Stimulated activated CD4-positive, alpha-beta T cell treated with anti-CD3 and anti-CD28 coated beads, Interleukin-15, amount 100 ng/mL, for 1 hour (primary cell): Measurements from ENCODE around the gene SRGAP3.

Source experiments
- DNase-seq, 2 donors: peaks; one replicate each; pipeline ENCODE4 v3.0.0-alpha.2; 2020; ENCODE audit warnings: low read depth in 1 of 2, low spot score in 1 of 2

Gene SRGAP3

DNA sequence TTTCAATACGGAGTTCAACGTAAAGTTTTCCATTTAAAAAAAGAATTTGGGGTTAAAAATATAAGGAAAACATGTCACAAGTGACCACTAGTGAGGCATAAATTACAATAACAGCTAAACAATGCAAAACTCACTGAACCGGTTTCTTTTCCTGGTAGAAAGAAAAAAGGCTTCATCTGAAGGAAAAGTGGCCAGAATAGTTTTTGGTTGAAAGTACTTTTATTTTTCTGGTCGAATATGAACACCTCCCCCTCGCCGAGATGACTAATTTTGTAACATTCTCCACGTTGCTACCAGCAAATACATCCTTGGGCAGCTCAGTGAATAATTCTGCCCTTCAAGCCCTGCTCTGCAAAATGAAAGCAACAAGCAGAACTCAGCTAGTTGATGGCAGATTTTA is 3.9 kb upstream of the SRGAP3 start:
- DNase-seq: no peak

DNA sequence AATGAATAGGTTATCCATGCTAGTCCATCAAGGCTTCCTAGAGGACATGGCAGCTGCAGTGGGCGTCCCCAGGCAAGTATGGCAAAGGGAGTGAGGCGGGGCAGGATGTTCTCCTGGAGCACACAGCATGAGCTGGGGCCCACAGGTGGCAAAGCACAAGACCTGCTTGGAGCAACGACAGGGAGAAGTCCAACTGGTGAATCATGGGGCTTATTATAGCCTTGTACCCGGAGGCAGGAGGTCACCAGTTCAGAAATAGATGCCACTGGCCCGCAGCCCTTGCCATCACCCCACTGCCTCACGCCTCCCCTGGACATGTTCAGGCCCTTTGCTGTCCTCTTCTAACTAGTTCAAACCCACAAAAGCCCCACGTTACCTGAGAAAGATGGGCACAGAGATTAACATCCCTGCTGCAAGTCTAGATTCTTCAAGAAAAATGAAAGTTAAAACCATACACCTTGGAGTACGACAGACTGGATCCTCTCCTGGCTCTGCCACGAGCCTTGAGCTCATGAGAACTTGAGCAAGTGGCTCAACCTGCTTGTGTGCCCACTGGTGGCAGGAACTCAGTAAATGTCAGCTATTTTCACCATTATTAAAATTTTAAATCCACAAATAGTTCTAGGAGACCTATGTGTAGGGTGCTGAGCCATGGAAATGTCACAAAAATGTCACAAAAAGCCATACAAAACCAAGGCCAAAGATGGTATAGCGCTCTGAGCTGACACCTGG is 1.8 kb upstream of the SRGAP3 start:
- no peak for DNase-seq

DNA sequence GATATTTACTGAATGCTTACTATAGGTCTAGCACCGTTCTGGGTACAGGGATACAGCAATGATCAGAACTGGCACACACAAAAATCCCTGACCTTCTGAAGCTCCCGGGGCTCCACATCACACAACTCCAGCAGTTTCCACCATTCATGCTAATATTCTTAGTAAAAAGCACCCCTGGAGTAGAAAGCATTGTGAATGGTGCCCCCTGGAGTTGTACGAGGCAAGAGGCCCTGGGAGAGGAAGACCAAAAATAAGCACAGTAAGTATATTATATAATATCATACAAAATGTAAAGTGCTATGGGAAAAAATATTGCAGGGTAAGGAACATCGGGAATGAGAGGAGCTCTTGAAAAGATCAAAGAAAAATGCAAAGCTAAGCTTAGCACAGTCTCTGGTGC is 790 bp upstream of the SRGAP3 start:
- no peak for DNase-seq

DNA sequence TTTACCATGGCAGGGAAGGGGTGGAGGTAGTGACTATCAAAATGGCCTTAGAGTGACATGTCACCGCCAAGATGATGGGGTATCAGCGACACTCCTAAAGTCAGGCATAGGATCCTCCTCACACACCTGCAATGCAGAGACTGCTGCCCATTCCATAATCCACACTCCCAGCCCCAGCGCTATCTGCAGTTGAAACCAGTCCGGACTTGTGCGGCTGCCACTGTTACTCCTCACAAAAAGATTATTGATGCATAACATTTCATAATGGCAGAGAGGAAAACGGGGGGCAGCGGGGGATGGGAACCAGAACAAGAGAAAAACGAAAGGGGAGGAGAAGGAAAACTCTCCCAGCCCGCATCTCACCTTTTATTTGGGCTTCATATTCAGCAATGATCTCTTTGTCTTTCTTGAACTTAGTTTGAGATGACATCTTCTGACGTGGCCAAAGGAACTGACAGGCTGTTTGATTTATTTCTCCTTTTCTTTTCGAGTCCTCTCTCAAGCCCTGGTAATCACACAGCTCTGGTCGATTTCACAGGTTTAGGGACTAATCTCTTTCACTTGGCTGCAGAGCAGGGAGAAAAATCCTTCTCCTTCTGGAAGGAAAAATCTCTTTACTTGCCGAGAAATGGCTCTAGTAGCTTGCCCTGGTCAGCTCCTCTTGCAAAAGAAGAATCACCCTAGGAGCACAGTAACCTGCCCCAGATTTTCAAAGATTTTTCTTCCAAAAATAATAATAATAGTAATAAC is 749 bp downstream of the SRGAP3 start:
- DNase-seq: no peak

DNA sequence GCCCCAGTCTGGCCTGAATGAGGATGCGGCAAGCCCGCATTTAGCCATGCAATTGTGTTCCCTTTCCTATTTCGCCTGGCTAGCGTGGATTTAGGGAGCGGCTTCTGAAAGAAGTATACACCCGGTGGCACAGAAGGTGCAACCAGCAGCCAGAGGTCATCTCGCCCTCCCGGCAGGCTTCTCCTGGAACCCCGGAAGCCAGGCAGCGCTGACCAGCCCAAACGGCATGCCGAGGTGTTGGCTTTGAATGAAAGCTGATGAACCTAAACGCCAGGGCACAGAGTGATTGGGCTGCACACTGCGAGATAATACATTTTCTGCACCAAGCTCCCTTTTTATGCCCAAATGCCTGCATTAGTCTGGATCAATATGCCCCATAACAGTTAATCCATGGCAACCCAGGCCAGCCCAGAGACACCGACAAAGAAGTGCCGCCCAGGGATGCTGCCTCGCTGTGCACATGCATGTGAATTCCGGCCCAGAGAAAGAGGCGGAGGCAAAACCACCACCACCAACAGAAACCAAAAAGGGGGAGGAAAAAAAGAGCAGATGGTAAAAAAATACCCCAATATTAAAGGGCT is 1.4 kb downstream of the SRGAP3 start:
- no peak for DNase-seq

DNA sequence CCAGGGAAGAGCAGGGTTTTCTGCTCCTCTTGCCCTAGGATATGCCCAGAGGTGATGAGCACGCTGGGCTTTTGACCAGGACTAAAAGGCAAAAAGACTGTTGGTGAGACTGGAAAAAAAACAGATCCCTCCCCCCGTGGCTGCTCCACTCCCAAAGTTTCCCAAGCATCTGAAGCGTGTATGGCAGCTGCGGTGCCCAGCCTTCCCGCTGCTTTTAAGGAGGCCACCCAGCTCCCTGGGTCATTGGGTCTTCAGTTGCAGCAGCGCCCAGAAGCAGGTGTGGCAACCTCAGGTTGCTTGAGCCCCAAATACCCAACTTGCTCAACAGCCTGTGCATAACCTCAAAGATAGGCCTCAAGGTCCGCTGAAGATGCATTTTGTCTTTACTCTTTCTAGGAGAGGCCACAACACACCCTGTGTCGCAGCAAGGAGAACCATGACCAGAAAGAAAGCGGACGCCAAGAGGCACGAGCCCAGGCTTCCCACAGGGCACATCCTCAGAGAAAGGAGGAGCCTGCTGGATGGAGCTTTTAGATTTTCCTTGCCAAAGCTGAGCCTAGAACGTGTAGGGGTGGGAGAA is 2.0 kb downstream of the SRGAP3 start:
- no peak for DNase-seq

DNA sequence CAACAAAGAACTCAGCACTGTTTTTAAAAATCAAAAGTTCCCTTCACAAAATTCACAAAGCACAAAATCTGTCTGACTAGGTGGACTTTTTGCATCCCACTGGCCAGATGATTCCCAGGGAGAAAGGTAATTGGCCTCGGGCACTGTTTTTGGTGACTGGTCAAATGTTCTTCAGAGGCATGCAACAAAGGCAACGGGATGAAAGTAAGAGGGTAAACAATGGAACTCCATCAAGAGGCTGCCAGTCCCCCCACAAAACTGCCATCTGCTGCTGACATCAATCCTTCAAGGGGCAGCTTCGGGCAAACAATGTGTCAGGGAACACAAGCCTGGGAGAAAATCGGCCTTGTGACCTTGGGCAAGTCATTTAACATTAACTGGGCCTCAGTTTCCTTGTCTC is 3.3 kb downstream of the SRGAP3 start:
- DNase-seq: no peak

DNA sequence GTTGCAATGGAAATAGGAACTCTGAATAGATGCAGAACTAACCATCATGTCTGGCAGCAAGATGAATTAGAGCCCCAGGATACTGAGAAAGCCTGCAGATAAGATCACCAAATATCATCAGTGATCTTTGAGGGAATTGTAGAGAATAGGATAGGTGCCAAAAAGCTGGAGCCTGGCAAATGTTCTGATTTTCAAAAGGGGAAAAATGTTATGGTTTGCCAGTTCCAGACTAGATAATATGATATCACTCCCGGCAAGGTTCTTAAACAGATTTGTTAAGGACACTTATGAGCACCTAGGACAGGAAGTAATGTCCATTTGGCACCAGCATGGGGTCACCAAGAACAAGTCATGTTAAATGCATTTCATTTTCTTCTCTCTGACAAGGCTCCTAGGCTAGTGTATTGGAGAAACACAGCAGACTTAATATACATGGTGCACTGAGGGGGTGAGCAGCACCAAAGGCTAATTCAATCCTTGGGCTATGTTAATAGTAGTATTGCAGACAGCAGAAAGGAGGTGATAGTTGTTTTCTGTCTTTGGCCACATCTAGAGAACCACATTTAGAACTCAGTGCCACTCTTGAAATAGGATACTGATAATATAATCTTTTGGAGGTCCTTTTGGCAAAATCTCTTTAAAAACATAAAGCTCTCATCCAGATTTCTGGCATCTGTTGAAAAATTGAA is 4.8 kb downstream of the SRGAP3 start:
- no peak for DNase-seq

DNA sequence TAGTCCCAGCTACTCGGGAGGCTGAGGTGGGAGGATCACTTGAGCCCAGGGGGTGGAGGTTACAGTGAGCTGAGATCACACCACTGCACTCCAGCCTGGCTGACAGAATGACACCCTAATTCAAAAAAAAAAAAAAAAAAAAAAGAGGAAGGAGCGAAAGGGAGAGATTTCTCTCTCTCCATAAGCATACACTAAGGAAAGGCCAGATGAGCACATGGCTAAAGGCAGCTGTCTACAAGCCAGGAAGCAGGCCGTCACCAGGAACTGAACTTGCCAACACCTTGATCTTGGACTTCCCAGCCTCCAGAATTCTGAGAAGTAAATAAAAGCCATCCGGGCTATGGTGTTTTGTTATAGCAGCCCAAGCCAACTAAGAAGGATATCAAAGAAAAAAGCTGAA is 7.5 kb downstream of the SRGAP3 start:
- DNase-seq: no peak

DNA sequence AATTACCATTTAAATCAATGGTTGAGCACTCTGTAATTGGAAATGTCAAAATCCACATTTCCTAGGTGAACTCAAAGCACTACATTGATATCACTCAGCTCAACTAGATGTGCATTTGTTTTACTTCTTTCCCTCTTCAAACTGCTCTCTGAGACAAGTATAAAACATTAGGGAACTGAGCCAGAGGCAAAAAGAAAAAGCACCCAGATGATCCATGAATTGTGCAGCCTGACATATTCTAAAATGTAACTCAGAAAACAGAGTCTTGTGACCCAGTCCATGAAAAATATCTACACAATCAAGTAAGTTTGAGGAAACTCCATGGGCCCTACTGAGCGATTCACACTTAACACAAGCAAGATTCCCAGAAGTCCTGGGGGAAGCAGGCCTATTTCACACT is 9.8 kb downstream of the SRGAP3 start:
- DNase-seq: no peak

DNA sequence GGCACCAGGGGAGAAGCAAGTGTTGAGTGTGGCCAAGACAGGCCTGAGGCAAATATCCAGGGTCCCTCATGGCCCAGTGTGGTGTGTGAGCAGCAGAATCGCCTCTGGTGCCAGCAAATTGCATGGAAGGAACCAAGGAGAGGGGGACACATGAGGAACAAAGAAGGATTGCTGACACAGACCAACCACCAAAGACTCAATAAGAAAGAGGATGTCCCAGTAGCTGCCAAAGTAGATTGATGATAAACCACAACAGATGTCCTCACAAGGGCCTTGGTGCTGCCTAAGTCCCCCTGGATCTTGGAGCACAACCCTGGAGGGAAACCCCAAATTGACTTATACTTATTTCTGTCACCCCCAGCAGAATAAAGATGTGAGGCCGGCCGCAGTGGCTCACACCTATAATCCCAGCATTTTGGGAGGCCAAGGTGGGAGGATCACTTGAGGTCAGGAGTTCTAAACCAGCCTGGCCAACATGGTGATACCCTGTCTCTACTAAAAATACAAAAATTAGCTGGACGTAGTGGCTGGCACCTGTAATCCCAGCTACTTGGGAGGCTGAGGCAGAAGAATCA is 10.6 kb downstream of the SRGAP3 start:
- DNase-seq: no peak

DNA sequence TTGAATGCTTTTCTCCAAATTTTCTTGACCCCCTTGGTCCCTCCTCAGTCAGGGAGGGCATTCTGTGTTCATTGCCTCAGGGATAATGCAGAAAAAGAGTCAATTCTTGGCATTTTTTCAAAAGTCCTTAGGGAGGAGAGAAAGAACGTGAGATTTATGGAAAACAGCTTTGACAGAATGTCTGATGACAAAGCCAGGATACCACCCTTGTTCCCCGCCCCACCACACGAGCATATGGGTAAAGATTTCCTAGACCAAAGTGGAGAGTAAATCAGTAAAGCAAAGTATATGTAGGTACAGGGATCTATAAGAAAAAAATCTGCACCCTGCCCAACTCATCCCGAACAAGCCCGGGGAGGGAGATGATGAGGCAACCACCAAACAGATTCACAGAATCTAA is 11.2 kb downstream of the SRGAP3 start:
- DNase-seq: no peak

DNA sequence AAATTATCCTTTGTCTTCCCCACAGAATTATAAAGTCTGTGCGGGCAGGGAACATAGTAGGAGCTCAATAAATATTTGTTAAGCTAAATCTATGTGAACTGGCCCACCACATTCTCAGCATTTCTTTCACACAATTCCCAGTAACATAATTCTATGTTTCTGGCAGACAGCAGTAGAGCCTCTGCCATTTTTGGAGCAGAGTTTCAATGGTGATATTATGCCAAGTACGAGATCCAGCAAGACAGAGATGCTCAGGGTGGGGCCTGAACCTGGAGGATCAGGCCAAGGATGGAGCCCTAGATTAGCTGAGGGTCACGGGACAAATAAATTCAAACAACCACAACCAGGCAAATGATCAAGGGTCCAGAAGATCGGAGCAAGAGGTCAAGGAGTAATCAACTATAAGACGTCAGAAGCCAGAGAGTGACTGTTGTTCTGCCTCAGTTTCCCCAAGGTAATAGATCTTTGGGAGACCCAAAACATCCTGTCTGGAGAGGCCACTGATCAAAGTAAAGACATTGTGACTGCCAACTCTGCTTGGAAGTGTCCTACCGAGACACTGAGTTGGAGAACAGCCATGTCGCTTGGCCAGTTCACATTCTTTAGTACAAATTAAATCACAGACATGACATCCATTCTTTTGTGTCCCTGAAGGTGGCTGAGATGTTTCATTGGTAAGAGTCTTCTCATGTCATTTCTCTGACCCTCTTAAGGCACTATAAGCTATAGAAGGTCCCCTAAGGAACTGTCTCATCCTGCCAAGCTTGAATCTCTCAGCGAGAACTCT is 15.4 kb downstream of the SRGAP3 start:
- DNase-seq: no peak

DNA sequence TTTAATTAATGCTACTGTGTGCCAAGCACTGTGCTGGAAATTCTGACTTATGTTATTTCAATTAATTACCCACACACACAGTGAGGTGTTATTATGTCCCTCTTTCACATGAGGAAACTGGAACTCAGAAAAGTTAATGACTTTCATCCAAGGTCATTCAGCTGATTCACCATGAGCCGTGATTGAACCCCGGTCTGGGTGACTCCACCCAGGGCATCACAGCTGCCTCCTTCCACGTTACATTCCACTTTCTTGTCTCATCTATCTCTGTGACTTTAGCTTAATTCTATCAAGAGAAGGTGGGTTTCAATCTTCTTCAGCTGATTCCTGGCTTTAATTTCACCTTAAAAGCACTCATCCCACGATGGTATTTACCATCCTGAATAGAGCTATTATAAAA is 16.3 kb downstream of the SRGAP3 start:
- no peak for DNase-seq

DNA sequence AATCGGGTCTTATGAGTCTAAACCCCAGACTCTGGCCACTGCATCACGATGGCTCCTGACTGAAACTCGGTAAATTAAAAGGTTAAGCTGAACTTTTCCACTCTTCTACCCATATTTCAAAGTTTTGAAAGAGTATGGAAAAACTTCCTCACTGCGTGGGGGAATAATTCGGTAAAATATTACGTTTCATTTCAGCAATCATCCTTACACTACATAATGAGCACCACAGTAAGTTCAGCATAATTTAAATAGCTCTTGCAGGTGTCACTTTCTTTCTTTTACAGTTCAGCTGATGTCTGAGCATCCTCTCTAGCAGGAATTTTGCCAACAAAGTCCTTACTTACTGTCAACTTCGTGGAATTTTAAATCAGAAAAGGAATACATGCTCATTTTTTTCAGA is 17.5 kb downstream of the SRGAP3 start:
- no peak for DNase-seq

DNA sequence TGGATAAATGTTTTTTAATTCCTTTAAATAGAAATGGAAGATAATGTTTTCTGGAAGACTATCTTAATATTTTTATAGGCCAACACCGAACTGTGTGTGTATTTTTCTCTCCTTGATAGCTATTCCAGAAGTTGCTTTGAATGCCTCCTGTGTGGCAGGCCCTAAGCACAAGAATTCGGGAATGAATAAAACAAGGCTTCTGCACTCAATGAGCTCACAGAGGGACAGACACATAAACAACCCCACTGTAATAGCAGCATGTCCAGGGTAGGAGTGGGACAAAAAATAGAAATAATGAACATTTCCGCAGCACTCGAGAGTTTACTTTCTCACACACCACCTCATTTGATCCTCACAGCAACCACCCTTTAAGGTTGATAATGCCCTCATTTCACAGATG is 18.0 kb downstream of the SRGAP3 start:
- no peak for DNase-seq

DNA sequence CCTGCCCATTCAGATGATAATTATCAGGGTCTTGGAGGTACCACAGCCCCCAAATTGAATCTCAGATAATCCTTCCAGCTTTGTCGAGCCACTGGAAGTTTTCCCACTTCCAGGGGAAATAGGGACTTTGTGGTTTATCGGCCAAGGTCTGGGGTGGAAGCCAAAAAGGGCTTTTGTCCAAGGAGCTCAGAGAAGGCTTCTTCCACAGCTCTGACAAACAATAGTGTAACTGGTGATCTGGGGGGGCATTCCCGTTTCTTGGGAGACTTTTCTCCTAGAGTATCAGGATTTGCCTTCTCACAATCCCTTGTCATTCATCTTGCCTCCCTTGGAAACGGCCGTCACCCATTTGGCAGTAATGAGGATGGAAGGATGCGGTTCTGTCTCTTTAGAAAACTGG is 18.4 kb downstream of the SRGAP3 start:
- no peak for DNase-seq

DNA sequence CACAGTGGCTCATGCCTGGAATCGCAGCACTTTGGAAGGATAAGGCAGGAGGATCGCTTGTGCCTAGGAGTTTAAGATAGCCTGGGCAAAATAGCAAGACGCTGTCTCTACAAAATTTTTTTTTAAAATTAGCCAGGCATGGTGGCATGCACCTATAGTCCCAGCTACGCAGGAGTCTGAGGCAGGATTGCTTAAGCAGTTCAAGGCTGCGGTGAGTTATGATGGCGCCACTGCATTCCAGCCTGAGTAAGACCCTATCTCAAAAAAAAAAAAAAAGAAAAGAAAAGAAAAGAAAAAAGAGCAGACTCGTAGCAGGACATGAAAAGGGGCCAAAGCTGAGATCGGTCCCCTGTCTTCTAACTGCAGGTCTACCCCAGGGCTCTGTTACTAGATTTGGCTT is 18.9 kb downstream of the SRGAP3 start:
- no peak for DNase-seq

DNA sequence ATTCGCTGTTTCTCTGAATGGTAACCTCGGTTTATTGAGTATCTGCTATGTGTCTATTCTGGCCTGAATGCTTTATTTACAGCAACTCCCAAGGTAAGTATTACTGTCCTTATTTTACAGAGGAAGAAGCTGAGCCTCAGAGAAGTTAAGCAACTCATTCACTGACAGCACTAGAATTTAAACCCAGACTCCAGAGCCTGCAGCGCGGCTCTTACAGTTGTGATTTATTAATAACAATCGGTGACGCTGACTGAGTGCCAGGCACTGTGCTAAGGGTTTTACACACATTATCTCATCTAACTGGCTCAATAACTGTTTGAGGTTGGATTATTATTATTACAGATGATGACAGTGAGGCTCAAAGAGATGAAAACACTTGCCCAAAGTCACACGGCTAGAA is 19.6 kb downstream of the SRGAP3 start:
- DNase-seq: no peak

DNA sequence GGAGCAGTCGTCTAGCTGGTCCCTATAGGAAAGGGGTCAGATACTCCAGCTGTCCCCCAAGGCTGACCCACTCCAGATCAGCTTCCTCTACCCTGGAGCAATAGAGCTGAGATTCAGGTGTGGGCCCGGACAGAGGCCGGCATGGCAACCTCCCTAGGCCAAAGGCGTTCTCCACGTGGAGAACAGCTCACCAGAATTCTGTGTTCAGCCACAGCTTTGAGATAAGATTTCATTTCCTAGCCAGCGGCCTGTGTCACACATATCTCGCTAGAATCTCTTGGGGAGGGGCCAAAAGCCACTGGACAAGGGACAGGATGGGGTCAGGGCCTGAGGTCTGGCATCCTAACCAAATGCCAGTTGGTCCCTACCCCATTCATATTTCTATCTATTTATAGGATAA is 20.1 kb downstream of the SRGAP3 start:
- no peak for DNase-seq

DNA sequence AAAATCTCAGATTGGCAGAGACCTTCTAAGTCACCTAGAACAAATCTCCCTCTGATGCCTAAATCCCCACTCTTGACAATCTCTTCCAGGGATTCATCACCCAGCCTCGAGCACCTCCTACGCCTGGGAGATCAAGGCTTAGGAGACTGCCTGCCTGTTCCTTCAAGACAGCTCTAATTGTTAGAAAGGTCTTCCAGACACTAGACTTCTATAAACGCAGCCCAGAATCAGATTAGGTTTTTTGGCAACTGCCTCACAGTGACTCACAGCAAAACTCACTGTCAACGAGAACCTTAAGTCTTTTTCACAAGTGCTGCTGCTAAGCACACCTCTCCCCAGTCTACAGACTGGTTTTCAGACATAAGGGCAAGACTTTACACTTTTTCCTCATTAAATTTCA is 23.1 kb downstream of the SRGAP3 start:
- DNase-seq: no peak
